OCI-LY1 (cell line): ENCODE results near the gene PNCK.

Experiments used
- CTCF ChIP-seq: fragments of 200-600 bp; sonication (generic), shearing (Covaris generic); IDR thresholded peaks from 2 replicates; pipeline ENCODE4 v1.5.1; 2017; ENCODE audit warnings: mild to moderate bottlenecking, antibody characterized with exemption, low read length, moderate library complexity, mixed read lengths
- EZH2 ChIP-seq: fragments of 200-600 bp; sonication (generic), shearing (Covaris generic); IDR thresholded peaks from 2 replicates; pipeline ENCODE4 v1.8.0; 2017; ENCODE audit warnings: borderline replicate concordance, mixed run types, mild to moderate bottlenecking, antibody characterized with exemption, low read length, moderate library complexity, mixed read lengths

DNA sequence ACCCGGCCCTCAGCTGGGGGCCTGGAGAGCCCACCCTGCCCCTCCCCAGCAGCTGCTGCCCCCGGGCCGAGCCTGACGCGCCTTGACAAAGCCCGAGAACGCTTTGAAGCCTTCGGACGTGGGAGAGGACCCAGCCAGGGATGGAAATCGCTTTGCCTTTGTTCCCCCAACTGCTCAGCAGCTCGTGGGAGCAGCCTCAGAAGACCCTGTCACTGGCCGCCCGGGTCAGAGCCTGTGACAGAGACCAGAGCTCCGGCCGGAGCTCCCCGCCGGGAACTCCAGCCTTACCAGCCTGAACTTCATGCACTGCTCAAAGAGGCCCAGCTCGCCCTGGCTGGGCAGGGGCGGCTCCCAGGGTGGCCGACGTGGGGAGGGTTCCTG lies 11.5 kb upstream of the PNCK start:
- no peak for TF ChIP-seq CTCF
- TF ChIP-seq EZH2 = no peak
